NCI-H2081 (cell line): ENCODE measurements around the gene FEZ2.

Source experiments
- DNase-seq, 2 experiments: peaks; one replicate each; lab custom pipeline; 2025; lab: John Stamatoyannopoulos, UW

The FEZ2 gene

GRCh38 chr2:36530178-36530982 lies 67.6 kb downstream of the FEZ2 start:
- DNase-seq: no peak

GRCh38 chr2:36528766-36529392 lies 69.1 kb downstream of the FEZ2 start:
- no peak for DNase-seq

GRCh38 chr2:36528274-36528673 lies 69.7 kb downstream of the FEZ2 start:
- DNase-seq: no peak

- DNase-seq: no peak
Measured at GRCh38 chr2:36526226-36526625, 71.7 kb downstream of the FEZ2 start.

- no peak for DNase-seq
Measured at GRCh38 chr2:36525245-36525644, 72.7 kb downstream of the FEZ2 start.

GRCh38 chr2:36523153-36523552 lies 74.8 kb downstream of the FEZ2 start:
- no peak for DNase-seq

GRCh38 chr2:36520431-36520830 lies 77.5 kb downstream of the FEZ2 start:
- DNase-seq: no peak

- DNase-seq: no peak
Measured at GRCh38 chr2:36516136-36516870, 81.7 kb downstream of the FEZ2 start.

GRCh38 chr2:36515538-36515937 lies 82.4 kb downstream of the FEZ2 start:
- DNase-seq: no peak

- DNase-seq: no peak
Measured at GRCh38 chr2:36513661-36514060, 84.3 kb downstream of the FEZ2 start.

- DNase-seq: no peak
Measured at GRCh38 chr2:36512705-36513104, 85.3 kb downstream of the FEZ2 start.

GRCh38 chr2:36511858-36512603 lies 85.9 kb downstream of the FEZ2 start:
- DNase-seq: no peak

- no peak for DNase-seq
Measured at GRCh38 chr2:36509075-36509474, 88.9 kb downstream of the FEZ2 start.

GRCh38 chr2:36507408-36507812 lies 90.6 kb downstream of the FEZ2 start:
- peak; percentile 42 to 44 for DNase-seq
